Measurements from ENCODE around the gene CACNG6. TPM values are rescaled to one million over a fixed set of nuclear protein-coding genes. Genes with fewer than 3 reads are reported as not detected.

CACNG6 gene
- total and polyA plus RNA-seq, 12 donors, result not detected

GRCh38 chr19:53982001-53982451 is 9.4 kb upstream of the CACNG6 start:
- 4 to 5% methylated on average over 56 to 62 of the region's 62 CpGs for WGBS, 2 donors
- no peaks in the 10 kb centered on the region for H3K9me3 ChIP-seq
- H3K4me3 ChIP-seq, result peak overlapping the region in 8 of 10 donors; percentile 17 to 48 (median 42)
- no peak for TF ChIP-seq CTCF (IDR thresholded peaks at IDR 0.05)
- peaks cover 4 to 39% (median 22%) of the 10 kb centered on the region in 9 donors for H3K4me1 ChIP-seq
- intact Hi-C loops (cut with DNase I), result no loop called here
- ATAC-seq (no peak), DNase-seq (no peak)
- H3K27me3 ChIP-seq, result peaks cover 11 to 83% (median 65%) of the 10 kb centered on the region in 7 donors
- H3K36me3 ChIP-seq, result no peaks in the 10 kb centered on the region
- peak overlapping the region in 9 of 10 donors; percentile 30 to 73 (median 60) for H3K27ac ChIP-seq

DNA sequence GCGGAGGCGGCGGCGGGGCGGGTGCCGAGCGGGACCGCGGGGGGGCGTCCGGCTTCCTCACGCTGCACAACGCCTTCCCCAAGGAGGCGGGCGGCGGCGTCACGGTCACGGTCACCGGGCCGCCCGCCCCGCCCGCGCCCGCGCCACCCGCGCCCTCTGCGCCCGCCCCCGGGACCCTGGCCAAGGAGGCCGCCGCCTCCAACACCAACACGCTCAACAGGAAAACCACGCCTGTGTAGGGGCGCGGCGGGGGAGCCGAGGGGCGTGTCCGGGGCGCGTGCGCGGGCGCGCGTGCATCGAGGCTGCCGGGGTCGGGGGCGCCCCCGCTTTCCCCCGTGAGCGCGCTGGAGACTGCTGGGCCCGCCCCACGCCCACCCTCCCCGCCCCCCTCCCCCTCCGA is 8.8 kb upstream of the CACNG6 start:
- Histone ChIP-seq H3K27me3 (peaks cover 11 to 79% (median 63%) of the 10 kb centered on the region in 7 donors), H3K9me3 (no peaks in the 10 kb centered on the region), H3K27ac (no peak overlapping the region), H3K4me1 (peaks cover 4 to 38% (median 21%) of the 10 kb centered on the region in 9 donors), H3K36me3 (no peaks in the 10 kb centered on the region), H3K4me3 (peak overlapping the region in 6 of 10 donors; percentile 12 to 39 (median 26))
- TF ChIP-seq CTCF (IDR thresholded peaks at IDR 0.05), result no peak
- intact Hi-C loops (cut with DNase I), result no loop called here
- ATAC-seq (peak in 5 of 8 donors; percentile 10 to 45 (median 40)), DNase-seq (peak; percentile 53 to 67)
- WGBS, 2 donors, result 0 to 2% methylated on average over 11 to 61 of the region's 61 CpGs

- ATAC-seq, result no peak
- intact Hi-C loops (cut with DNase I), result no loop called here
- DNase-seq, result no peak
- WGBS, 2 donors, result 80 to 86% methylated on average over 24 of the region's 24 CpGs
- Histone ChIP-seq H3K4me3 (no peak overlapping the region), H3K4me1 (peaks cover 0 to 29% (median 13%) of the 10 kb centered on the region in 9 donors), H3K36me3 (no peaks in the 10 kb centered on the region), H3K27ac (no peak overlapping the region), H3K9me3 (no peaks in the 10 kb centered on the region), H3K27me3 (peaks cover 11 to 75% (median 53%) of the 10 kb centered on the region in 7 donors)
- no peak for TF ChIP-seq CTCF (IDR thresholded peaks at IDR 0.05)
Observed at GRCh38 chr19:53983457-53984289, 7.8 kb upstream of the CACNG6 start.

DNA sequence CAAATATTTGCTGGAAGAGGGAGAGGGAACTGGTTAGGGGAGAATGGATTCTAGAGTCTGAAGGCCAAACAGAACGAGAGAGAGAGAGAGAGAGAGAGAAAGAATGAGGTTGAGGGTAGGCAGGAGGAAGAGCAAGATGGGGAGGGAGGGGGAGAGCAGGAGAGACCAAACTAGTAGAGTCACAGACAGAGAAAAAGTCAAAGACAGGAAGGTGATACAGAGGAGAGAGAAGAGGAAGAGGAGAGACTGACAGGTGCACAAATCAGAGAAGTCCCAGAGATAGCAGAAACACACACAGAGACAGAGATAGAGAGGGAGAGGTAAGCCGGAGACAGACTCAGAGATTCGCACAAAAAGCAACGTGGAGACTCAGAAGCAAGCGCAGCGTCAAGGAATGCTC is 5.6 kb upstream of the CACNG6 start:
- Histone ChIP-seq H3K4me1 (peaks cover 0 to 12% (median 4%) of the 10 kb centered on the region in 9 donors), H3K27me3 (peaks cover 11 to 65% (median 39%) of the 10 kb centered on the region in 7 donors), H3K27ac (no peak overlapping the region), H3K4me3 (no peak overlapping the region), H3K36me3 (no peaks in the 10 kb centered on the region), H3K9me3 (no peaks in the 10 kb centered on the region)
- WGBS, 2 donors, result 74 to 75% methylated on average over 6 of the region's 6 CpGs
- ATAC-seq, result no peak
- intact Hi-C loops (cut with DNase I), result no loop called here
- DNase-seq, result no peak
- TF ChIP-seq CTCF (IDR thresholded peaks at IDR 0.05), result no peak

Data from heart right ventricle (tissue), 16 donors.